ENCODE results near the gene ZNF428. TPM values are rescaled to one million over a fixed set of nuclear protein-coding genes. Genes with fewer than 3 reads are reported as not detected.

ZNF428 gene
- total RNA-seq, 1 donor from 2014 or later = 32.3 TPM

- TF ChIP-seq CTCF (IDR thresholded peaks at IDR 0.05; ENCODE audit: borderline replicate concordance) = no peak
- intact Hi-C loops (cut with micrococcal nuclease) = no loop called here
- no peak overlapping the region for H3K27ac ChIP-seq (replicated peaks)
These were observed 3.1 kb downstream of the ZNF428 start for GRCh38 chr19:43616306-43616705.

GRCh38 chr19:43612374-43612773 is 7.1 kb downstream of the ZNF428 start:
- Histone ChIP-seq H3K9me3 (replicated peaks) (no peaks in the 10 kb centered on the region), H3K4me1 (no peaks in the 10 kb centered on the region), H3K4me3 (no peak overlapping the region), H3K27ac (replicated peaks) (no peak overlapping the region), H3K36me3 (peaks cover 39% of the 10 kb centered on the region), H3K27me3 (ENCODE audit: low read depth) (no peaks in the 10 kb centered on the region)
- intact Hi-C loops (cut with micrococcal nuclease) = no loop called here
- TF ChIP-seq CTCF (IDR thresholded peaks at IDR 0.05; ENCODE audit: borderline replicate concordance) = no peak
- no peak for DNase-seq

More at GRCh38 chr19:43616306-43616705, 3.1 kb downstream of the ZNF428 start:
- H3K27me3 ChIP-seq (ENCODE audit: low read depth) = no peaks in the 10 kb centered on the region
- no peaks in the 10 kb centered on the region for H3K9me3 ChIP-seq (replicated peaks)
- H3K4me1 ChIP-seq = peaks cover 27% of the 10 kb centered on the region
- DNase-seq = no peak
- peaks cover 23% of the 10 kb centered on the region for H3K36me3 ChIP-seq
- H3K4me3 ChIP-seq = no peak overlapping the region

GRCh38 chr19:43611788-43612187 is 7.6 kb downstream of the ZNF428 start, which contains the start of gene SRRM5:
Gene SRRM5, plus strand, starts transcription at chr19:43612088. Its CDS starts 34 bp downstream, at chr19:43612122.
- H3K27ac ChIP-seq (replicated peaks) = no peak within 1 kb of the TSS
- intact Hi-C loops (cut with micrococcal nuclease) = no loop called here
- H3K9me3 ChIP-seq (replicated peaks) = no peaks in the 10 kb centered on the region
- peaks cover 39% of the 10 kb centered on the region for H3K36me3 ChIP-seq
- DNase-seq = no peak
- H3K4me3 ChIP-seq = no peak within 1 kb of the TSS
- H3K4me1 ChIP-seq = no peaks in the 10 kb centered on the region
- TF ChIP-seq CTCF (IDR thresholded peaks at IDR 0.05; ENCODE audit: borderline replicate concordance) = no peak
- H3K27me3 ChIP-seq (ENCODE audit: low read depth) = no peaks in the 10 kb centered on the region

GRCh38 chr19:43610493-43610892 is 8.9 kb downstream of the ZNF428 start:
- peaks cover 39% of the 10 kb centered on the region for H3K36me3 ChIP-seq

GRCh38 chr19:43609872-43610271 is 9.6 kb downstream of the ZNF428 start:
- TF ChIP-seq CTCF (IDR thresholded peaks at IDR 0.05; ENCODE audit: borderline replicate concordance) = no peak
- intact Hi-C loops (cut with micrococcal nuclease) = no loop called here
- Histone ChIP-seq H3K4me3 (no peak overlapping the region), H3K9me3 (replicated peaks) (no peaks in the 10 kb centered on the region), H3K27me3 (ENCODE audit: low read depth) (no peaks in the 10 kb centered on the region), H3K36me3 (peaks cover 39% of the 10 kb centered on the region), H3K27ac (replicated peaks) (no peak overlapping the region), H3K4me1 (no peaks in the 10 kb centered on the region)
- no peak for DNase-seq

More at GRCh38 chr19:43610493-43610892, 8.9 kb downstream of the ZNF428 start:
- DNase-seq = no peak
- Histone ChIP-seq H3K9me3 (replicated peaks) (no peaks in the 10 kb centered on the region), H3K27me3 (ENCODE audit: low read depth) (no peaks in the 10 kb centered on the region), H3K27ac (replicated peaks) (no peak overlapping the region), H3K4me1 (no peaks in the 10 kb centered on the region), H3K4me3 (no peak overlapping the region)
- intact Hi-C loops (cut with micrococcal nuclease) = no loop called here
- no peak for TF ChIP-seq CTCF (IDR thresholded peaks at IDR 0.05; ENCODE audit: borderline replicate concordance)

Measured in left ventricle myocardium inferior (tissue), 1 donor.